ENCODE results near the gene RBM15B.
"Not testable (repeated sequence)": the region's sequence is repeated elsewhere in the genome, so short reads cannot be mapped to it uniquely, and the experiment has no call there.

The RBM15B gene, protein sequence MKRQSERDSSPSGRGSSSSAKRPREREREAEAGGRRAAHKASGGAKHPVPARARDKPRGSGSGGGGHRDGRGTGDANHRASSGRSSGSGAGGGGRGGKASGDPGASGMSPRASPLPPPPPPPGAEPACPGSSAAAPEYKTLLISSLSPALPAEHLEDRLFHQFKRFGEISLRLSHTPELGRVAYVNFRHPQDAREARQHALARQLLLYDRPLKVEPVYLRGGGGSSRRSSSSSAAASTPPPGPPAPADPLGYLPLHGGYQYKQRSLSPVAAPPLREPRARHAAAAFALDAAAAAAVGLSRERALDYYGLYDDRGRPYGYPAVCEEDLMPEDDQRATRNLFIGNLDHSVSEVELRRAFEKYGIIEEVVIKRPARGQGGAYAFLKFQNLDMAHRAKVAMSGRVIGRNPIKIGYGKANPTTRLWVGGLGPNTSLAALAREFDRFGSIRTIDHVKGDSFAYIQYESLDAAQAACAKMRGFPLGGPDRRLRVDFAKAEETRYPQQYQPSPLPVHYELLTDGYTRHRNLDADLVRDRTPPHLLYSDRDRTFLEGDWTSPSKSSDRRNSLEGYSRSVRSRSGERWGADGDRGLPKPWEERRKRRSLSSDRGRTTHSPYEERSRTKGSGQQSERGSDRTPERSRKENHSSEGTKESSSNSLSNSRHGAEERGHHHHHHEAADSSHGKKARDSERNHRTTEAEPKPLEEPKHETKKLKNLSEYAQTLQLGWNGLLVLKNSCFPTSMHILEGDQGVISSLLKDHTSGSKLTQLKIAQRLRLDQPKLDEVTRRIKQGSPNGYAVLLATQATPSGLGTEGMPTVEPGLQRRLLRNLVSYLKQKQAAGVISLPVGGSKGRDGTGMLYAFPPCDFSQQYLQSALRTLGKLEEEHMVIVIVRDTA

DNA sequence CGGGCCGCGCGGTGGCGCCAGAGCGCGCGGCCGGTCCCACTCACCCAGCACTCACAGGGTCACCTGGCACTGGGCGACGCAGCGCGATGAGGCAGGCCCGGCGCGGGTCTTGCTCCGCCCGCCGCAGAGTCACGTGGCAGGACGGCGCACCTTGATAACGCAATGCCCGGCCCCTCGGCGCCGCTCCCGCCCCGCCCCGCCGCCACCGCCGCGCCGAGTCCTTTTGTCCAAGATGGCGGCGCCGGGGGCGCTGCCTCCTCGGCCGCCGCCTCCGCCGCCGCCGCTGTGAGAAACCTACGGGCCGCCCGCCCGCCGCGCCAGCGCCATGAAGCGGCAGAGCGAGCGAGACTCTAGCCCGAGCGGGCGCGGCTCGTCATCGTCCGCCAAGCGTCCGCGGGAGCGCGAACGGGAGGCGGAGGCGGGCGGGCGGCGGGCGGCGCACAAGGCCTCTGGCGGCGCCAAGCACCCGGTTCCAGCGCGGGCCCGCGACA is at the start of gene RBM15B:
TSS of gene RBM15B (plus strand) at position 211 of the 491 bp plus-strand sequence. CDS start at position 326, 115 bp downstream.
- DNase-seq (ENCODE audit: low read depth in 1 of 2, low spot score in 1 of 2): peak; percentile 96 to 97

DNA sequence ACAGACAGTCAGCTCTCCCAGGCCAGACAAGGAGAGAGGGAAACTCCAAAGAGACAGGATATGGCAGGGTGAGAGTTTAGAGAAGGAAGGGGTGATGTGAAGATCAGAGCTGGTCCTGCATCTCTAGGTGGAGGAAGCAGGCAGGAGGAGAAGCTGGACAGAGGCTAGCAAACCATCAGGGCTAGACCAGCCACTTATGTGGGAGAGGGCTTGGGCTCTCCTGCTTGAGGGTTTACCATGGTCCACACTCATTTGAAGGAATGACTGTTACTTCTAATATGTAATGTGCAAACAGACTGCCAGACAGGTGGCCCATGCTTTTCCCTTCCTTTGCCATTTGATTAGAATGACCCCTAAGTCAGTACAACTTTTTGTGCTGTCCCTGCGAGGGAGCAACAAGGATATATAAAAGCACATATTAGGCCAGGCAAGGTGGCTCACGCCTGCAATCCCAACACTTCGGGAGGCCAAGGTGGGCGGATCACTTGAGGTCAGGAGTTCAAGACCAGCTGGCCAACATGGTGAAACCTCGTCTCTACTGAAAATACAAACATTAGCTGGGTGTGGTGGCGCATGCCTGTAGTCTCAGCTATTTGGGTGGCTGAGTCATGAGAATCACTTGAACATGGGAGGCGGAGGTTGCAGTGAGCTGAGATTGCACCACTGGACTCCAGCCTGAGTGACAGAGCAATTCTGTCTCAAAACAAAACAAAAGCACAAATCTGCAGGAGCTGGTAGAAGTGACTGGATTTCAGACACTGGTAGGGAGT is 47.0 kb upstream of the RBM15B start:
- no peak for DNase-seq (ENCODE audit: low read depth in 1 of 2, low spot score in 1 of 2)

DNA sequence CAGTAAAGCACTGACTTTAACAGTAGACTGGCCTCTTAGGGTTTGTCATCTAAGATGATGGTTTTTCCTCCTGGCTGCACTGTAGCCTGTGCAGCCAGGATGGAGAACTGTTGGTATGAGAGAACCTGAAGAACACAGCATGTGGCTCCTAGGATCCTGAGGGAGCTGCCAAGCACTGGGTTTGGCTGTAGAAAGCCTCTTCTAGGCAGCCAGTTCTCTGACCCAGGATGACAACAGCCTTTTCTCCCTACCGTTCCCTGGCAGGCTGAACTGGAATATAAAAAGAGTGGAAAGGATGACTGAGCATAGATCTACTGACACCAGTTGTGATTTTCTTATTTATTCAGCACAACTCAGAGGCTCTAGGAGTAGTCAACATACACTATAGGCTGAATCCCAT is 40.3 kb upstream of the RBM15B start:
- no peak for DNase-seq (ENCODE audit: low read depth in 1 of 2, low spot score in 1 of 2)

DNA sequence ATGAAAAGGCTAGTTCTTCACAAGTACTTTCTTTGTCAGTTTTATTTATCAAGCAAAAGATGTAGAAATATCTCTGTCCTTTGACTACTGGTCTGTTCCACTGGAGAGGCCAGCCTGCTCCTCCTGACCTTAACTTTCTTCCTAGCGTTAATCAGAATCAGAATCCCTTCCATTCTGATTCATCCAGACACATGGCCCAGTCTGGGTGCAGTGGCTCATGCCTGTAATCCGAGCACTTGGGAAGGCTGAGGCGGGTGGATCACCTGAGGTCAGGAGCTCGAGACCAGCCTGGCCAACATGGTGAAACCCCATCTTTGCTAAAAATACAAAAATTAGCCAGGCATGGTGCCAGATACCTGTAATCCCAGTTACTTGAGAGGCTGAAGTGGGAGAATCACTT is 38.0 kb upstream of the RBM15B start:
- no peak for DNase-seq (ENCODE audit: low read depth in 1 of 2, low spot score in 1 of 2)

DNA sequence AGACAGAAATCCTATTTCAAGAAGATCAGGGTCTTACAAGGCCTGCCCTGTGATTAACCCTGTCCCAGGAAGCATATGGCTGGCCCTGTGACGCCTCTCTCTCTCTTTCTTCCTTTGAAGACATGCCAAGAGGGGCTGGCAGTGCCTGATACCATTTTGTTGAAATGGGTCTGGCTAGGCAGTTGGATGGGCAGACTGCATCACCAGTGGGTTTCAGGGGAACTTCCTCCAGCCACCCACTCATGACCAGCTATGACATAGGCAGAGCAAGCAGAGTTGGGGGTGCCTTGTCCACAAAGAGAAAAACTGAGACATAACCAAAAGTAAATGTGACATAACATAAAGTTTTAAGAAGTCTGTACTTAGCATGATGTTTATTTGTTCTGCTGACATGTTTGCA is 37.4 kb upstream of the RBM15B start:
- no peak for DNase-seq (ENCODE audit: low read depth in 1 of 2, low spot score in 1 of 2)

DNA sequence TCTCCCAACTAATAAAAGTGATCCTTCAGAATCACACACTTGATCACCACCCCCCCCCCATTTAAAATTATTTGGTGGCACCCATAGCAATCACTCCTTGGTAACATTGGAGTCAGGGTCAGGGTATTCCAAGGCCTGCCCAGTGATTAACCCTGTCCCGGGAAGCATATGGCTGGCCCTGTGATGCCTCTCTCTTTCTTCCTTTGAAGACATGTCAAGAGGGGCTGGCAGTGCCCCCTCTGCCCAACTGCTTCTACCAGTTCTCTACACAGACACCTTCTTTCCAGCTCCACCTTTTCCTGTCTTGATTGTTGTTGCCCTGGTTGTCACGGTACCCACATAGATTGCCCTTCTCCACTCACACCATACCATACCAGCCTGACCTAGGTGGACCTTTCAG is 36.9 kb upstream of the RBM15B start:
- no peak for DNase-seq (ENCODE audit: low read depth in 1 of 2, low spot score in 1 of 2)

DNA sequence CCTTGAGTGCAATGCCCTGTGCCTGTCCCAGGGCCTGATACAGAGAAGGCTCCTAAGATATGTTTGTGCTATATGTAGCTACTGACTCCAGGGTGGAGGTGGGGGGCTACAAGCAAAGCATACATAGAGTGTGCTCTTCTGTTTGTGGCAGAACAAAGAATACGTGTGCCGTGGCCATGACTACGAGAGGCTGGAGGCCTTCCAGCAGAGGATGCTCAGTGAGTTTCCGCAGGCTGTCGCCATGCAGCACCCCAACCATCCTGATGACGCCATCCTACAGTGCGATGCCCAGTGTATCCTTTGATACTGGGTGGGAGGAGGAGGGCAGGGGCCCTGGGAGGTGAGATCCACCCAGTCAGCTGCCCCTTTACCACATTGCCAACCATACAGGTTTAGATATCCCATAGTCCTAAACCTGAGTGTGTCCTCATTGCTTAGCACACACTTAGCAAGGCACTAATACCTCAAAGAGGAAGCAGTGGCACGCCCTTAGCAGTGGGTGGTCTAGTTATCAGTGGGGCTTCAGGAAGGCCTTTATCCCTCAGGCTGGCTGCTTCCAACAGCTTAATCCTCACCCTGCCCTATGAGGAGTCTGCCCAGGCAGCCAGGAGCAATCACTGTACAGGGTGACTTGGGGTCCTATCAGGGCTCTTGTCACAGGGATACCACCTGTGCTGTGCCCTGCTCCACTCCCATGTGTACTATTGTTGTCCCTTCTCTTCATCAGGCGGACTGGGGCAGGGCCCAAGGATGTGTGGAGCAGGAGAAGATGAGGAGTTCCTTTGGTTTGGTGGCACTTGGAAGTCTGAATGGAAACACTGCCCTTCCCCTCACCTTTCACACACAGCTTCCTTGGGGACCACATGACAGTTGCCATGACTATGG is 36.1 kb upstream of the RBM15B start:
- no peak for DNase-seq (ENCODE audit: low read depth in 1 of 2, low spot score in 1 of 2)

DNA sequence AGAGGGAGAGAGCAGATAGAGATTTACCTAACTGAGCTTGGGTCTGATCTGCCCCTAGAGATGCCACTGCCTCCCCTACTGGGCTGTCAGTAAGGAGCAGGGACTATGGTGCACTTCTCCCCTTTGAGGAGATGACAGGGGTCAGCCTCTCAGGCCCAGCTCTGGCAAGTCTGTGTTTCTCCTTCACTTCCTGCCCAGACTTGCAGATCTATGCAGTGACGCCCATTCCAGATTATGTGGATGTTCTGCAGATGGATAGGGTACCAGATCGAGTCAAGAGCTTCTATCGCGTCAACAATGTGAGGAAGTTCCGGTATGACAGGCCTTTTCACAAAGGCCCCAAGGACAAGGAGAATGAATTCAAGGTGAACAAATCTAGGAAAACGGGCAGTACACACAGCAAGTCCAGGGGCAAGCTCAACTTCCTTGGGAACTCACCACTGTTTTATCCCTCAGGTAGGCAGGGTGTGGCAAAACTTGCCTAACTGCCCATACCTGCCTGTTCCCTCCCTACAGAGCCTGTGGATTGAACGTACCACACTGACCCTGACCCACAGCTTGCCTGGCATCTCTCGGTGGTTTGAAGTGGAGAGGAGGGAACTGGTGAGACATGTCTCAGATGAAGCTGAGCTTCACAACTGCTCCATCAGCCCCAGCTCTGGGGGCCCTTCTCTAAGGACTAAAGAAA is 35.0 kb upstream of the RBM15B start:
- no peak for DNase-seq (ENCODE audit: low read depth in 1 of 2, low spot score in 1 of 2)

DNA sequence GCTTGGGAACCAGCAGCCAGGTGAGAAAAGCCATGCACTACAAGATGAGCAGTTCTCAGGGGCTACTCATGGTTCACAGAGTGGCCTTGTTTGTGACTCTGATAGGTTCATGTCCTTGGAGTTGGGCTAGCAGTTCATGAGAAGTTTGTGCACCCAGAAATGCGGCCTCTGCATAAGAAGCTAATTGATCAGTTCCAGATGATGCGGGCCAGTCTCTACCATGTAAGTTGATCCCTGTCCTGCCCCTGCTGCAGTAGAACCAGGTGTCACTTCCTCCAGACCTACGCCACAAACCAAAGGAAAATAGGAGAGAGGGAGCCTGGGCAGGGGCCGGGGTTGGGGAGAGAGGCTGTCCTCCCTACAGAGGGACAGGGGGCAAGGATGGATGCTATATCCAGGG is 33.2 kb upstream of the RBM15B start:
- DNase-seq (ENCODE audit: low read depth in 1 of 2, low spot score in 1 of 2): no peak

DNA sequence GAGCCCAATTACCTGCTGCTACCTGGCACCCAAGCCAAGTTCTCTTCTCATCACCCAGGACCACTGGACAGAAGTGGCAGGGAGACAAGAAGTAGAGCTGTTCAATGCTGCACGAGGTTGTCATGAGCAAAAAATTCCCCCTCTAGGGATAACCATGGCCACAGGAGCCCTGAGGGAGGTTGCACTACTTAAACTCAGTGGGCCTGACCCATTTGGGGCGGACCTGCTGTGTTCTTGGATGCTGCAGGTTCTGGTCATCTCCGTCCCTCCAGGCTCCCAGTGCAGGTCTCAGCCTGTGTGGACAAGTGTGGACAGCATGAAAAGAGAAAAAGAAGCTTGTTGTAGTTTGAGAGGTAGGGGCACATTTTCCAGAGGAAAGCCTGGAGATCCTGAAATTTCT is 32.1 kb upstream of the RBM15B start:
- no peak for DNase-seq (ENCODE audit: low read depth in 1 of 2, low spot score in 1 of 2)

DNA sequence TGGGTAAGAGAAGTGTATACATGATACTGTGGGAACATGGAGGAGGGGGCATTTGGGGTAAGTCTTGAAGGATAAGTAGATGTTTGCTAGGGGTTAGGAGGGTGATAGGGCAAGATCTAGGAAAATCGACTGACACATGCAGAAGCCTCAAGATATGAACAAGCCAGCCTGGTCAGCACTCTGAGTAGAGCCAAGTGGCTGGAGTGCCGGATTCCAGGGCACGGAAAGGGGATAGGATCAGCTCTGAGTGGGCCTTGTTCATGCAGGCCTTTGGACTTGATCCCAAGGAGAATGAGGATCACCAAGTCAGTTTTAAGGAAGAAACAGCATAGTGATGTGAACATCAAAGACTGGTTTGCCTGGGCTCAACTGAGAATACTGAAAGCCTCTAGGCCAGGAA is 30.3 kb upstream of the RBM15B start:
- no peak for DNase-seq (ENCODE audit: low read depth in 1 of 2, low spot score in 1 of 2)

DNA sequence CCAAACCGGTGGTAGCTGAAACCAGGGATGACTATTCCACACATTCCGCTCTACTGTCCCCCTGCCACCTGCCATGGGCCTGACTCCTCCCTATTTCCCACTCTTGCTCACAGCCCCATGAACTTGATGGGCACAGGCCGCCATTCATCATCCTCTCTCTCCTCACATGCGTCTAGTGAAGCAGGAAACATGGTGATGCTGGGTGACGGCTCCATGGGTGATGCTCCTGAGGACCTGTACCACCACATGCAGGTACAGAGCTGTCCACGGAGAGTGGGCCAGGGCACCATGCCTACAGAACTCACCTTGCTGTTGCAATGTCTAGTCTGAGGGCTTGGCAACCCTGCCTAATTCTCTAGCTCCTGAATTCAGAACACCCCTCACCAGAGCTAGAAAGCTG is 29.3 kb upstream of the RBM15B start:
- no peak for DNase-seq (ENCODE audit: low read depth in 1 of 2, low spot score in 1 of 2)

DNA sequence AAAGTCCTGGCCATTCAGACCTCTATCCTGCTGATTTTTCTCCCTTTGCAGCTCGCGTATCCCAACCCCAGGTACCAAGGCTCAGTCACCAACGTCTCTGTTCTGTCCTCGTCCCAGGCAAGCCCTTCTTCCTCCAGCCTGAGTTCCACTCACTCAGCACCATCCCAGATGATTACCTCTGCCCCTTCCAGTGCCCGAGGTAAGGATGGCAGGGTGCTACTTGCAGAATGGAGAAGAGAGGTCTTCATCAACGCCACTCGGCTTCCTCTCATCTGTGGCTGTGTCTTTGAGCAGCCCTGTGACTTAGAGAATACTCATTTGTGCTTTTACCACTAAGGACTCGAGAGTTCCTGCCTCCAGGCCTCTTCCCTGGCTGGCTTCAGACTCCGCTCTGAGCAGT is 28.6 kb upstream of the RBM15B start:
- DNase-seq (ENCODE audit: low read depth in 1 of 2, low spot score in 1 of 2): no peak

DNA sequence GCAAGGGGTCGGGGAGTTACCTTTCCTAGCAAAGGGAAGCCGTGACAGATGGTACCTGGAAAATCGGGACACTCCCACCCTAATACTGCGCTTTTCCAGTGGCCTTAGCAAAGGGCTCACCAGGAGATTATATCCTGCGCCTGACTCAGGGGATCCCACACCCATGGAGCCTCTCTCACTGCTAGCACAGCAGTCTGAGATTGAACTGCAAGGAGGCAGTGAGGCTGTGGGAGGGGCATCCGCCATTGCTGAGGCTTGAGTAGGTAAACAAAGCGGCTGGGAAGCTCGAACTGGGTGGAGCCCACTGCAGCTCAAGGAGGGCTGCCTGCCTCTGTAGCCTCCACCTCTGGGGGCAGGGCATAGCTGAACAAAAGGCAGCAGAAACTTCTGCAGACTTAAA is 22.8 kb upstream of the RBM15B start:
- not testable (repeated sequence) for DNase-seq (ENCODE audit: low read depth in 1 of 2, low spot score in 1 of 2)

DNA sequence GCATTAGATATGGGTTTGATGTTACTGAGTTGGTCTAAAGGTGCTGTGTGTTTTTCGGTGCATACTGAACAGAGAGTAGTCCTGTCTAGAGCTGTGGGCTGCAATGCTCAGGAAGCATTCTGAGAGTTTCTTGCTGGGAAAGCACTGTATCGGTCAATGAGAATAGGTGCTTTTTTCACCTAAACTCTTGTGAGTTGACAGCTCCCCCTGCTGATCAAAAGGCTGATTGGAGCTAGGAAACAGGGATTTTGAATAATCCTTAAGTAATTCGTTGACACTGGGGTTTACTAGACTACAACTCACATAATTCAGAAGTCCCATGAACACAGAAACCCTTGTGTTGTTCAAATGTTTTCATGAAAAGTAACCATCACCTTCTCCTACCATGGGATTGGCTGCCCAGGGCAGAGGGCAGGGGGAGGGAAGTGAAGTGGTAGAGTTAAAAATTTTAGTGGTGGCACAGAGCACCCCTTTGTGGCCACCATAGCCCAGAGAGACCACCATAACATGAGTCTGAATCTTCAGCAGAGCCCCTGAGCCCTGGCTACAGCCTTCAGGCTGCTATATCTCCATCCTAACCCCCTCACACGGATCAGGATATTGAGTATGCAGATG is 19.0 kb upstream of the RBM15B start:
- no peak for DNase-seq (ENCODE audit: low read depth in 1 of 2, low spot score in 1 of 2)

DNA sequence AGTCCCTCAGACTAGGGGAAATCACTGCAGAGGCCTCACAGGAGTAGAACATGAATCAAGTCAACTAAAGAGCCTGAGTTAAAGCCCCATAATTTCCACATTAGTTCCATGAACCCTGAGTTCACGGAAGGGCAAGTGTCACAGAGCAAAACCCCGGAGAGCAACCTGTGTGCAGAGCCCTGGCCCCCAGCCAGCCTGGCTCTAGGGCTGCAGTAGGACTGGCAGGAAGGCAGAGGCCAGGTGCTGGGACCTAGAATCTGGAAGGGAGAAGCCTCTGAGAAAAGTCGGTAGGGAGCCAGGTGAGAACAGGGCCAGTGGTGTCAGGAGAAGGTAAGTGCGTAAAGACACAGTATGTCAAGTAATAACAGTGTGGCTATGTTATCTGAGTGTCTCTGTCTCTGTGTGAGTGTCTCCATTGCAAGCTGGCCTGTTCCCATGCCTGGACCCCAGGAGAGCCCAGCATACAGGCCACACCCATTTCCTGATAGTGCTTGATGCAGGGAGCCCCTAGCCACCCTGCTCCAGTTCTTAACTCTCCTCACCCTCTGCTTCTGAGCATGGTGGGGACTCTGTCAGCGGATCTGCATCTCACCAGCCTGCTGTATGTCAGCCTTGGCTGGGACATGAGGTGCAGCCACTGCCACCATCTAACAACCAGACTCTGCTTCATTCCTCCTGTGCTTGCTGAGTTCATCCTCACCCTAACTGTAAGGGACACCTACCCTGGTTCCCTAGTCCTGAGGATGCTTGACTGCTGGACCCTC is 17.2 kb upstream of the RBM15B start:
- no peak for DNase-seq (ENCODE audit: low read depth in 1 of 2, low spot score in 1 of 2)

DNA sequence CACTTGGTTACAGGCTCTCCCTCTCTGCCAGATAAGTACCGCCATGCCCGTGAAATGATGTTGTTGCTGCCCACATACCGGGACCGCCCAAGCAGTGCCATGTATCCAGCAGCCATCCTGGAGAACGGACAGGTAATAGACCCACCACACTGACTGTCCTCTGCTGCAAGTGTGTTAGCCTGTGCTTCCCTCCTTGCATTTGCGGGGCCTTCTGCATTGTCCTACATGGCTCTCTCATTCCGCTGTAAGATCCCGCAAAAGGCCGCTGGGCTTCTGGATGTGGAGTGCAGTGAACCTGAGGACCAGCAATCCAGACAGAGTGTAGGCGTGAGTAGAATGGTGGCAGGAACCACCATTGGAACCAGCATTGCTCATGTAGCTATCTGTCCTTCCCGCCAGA is 16.6 kb upstream of the RBM15B start:
- DNase-seq (ENCODE audit: low read depth in 1 of 2, low spot score in 1 of 2): no peak

DNA sequence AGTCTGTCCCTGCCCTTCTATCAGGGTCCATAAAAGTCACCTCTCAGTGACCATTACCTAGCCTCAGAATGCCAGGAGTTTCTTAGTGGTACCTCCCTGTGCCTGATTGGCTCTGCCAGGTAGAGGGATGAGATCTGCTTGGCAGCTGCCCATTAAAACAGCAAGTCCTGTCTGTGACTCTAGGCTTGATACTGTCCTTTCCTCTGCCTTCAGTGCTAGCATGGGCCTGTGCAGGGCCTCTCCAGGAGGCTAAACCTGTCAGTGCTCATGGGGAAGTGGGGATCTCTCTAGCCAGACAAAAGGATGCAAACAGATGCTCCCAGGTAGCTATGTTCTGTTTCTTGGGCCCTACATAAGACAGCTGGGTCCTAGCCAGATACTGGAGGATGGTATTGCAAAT is 15.9 kb upstream of the RBM15B start:
- DNase-seq (ENCODE audit: low read depth in 1 of 2, low spot score in 1 of 2): no peak

DNA sequence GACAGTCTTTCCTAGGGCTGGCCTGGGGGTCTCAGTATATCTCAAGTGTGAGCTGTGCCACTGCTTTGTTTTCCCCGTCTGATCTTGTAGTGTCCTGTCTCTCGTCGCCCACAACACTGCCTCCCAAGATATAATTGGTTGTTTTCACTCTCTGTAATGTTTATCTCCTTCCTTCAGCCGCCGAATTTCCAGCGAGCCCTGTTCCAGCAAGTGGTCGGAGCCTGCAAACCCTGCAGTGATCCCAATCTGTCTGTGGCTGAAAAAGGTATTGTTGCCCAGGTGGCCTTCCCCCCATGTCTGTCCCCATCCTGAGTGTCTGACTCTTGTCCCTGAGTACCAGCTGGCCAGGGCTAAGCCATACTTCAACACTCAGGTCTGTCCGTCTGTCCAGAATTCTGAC is 15.5 kb upstream of the RBM15B start:
- no peak for DNase-seq (ENCODE audit: low read depth in 1 of 2, low spot score in 1 of 2)
